ENCODE results near the gene TMSB15C.
"Not testable (repeated sequence)": the region's sequence is repeated elsewhere in the genome, so short reads cannot be mapped to it uniquely, and the experiment has no call there.

TMSB15C gene

DNA sequence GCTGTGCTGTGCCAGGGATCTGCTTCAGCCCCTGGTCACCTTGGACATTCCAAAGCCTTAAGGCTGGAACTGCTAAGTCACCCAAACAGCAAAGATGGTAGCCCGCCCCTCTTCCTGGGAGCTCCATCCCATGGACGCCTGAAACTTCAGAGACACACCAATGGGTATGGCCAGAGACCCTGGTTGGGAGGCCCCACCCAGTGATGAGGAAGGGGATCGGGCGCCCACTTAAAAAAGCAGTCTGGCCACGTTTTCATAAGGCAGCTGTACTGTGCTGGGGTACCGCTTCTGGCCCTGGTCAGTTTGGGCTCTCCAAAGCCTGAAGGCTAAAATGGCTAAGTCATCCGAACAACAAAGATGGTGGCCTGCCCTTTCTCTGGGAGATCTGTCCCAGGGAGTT lies 9.4 kb upstream of the TMSB15C start:
- Histone ChIP-seq H3K79me2 (ENCODE audit: insufficient read depth, low read length) (no peaks in the 10 kb centered on the region), H2AFZ (ENCODE audit: low read length) (no peak overlapping the region), H3K27me3 (ENCODE audit: insufficient read depth, low read length) (no peaks in the 10 kb centered on the region), H3K27ac (ENCODE audit: low read depth, low read length, poor library complexity, severe bottlenecking) (no peak overlapping the region), H3K4me3 (ENCODE audit: low read depth, low read length, poor library complexity, severe bottlenecking) (no peak overlapping the region), H3K4me2 (ENCODE audit: low read length) (no peak overlapping the region), H3K9me3 (ENCODE audit: low read length) (no peaks in the 10 kb centered on the region), H3K4me1 (ENCODE audit: insufficient read depth, low read length, severe bottlenecking) (no peaks in the 10 kb centered on the region), H3K9ac (ENCODE audit: low read length) (no peak overlapping the region), H3K9me2 (ENCODE audit: low read depth, low read length) (no peaks in the 10 kb centered on the region), H3K36me3 (ENCODE audit: insufficient read depth, low read length) (no peaks in the 10 kb centered on the region), H3F3A (ENCODE audit: insufficient read depth, low read length) (no peaks in the 10 kb centered on the region), H4K20me1 (ENCODE audit: insufficient read depth, low read length) (no peaks in the 10 kb centered on the region)
- no peak for TF ChIP-seq CTCF (IDR thresholded peaks at IDR 0.05; ENCODE audit: low read length)
- TF ChIP-seq EZH2 (IDR thresholded peaks at IDR 0.05; ENCODE audit: borderline replicate concordance, low read length) = no peak

DNA sequence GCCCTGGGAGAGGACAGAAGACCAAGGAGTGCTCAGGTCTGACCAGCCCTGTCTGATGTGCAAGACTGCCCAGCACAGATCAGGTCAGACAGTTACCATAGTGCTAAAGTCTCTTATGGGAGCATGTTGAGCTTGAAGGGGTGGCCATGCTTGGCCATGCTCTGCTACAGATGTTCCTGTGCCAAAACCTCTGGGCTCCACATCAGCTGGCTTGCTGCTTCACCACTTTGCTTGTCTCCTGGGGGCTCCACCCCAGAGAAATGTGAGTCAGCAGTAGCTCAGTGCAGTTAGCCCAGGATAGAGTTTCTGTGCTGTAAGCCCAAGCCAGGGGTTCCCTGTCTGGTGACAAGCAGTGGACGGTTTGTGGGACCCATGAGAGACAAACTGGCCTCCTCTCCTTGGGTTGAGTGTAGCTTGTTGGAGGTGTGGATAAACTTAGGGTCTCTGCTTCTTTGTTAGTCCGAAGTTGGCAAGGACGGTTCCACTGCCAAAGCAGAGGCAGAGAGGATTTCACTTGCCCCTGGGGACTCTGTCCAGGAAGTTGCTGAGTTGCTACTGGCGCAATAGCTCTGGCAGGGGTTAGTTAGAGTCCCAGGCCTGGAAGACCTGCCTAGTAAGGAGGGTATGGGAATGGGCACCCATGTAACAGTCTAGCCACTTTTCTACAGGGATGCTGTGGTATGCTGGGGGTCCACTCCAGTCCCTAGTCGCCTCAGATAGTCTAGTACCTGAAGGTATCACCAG lies 8.7 kb upstream of the TMSB15C start:
- Histone ChIP-seq H3K4me3 (ENCODE audit: low read depth, low read length, poor library complexity, severe bottlenecking) (no peak overlapping the region), H3K9me3 (ENCODE audit: low read length) (no peaks in the 10 kb centered on the region), H3K27ac (ENCODE audit: low read depth, low read length, poor library complexity, severe bottlenecking) (no peak overlapping the region), H3F3A (ENCODE audit: insufficient read depth, low read length) (no peaks in the 10 kb centered on the region), H3K9me2 (ENCODE audit: low read depth, low read length) (no peaks in the 10 kb centered on the region), H3K27me3 (ENCODE audit: insufficient read depth, low read length) (no peaks in the 10 kb centered on the region), H3K79me2 (ENCODE audit: insufficient read depth, low read length) (no peaks in the 10 kb centered on the region), H4K20me1 (ENCODE audit: insufficient read depth, low read length) (no peaks in the 10 kb centered on the region), H3K36me3 (ENCODE audit: insufficient read depth, low read length) (no peaks in the 10 kb centered on the region), H3K4me2 (ENCODE audit: low read length) (no peak overlapping the region), H3K4me1 (ENCODE audit: insufficient read depth, low read length, severe bottlenecking) (no peaks in the 10 kb centered on the region), H2AFZ (ENCODE audit: low read length) (no peak overlapping the region), H3K9ac (ENCODE audit: low read length) (no peak overlapping the region)
- no peak for TF ChIP-seq CTCF (IDR thresholded peaks at IDR 0.05; ENCODE audit: low read length)
- no peak for TF ChIP-seq EZH2 (IDR thresholded peaks at IDR 0.05; ENCODE audit: borderline replicate concordance, low read length)

DNA sequence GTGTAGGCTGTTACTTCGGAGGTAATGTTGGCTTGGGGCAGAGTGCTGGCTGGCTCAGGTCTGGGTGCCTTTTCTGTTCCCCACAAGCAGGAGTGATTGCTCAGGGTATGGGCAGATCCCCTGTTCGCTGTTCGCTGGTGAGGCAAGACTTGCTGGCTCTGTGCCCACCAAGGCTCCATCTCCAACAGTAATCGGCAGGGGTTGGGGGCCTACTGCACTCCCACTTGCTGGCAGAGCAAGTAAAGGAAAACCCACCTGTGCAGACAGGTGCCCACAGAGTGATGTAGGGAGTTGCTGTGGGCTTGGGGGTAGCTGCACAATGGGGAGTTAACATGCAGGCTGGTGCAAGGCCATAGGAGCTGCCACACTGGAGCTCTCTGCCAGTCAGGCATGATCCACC lies 8.0 kb upstream of the TMSB15C start:
- Histone ChIP-seq H2AFZ (ENCODE audit: low read length) (no peak overlapping the region), H3K4me2 (ENCODE audit: low read length) (no peak overlapping the region), H3K79me2 (ENCODE audit: insufficient read depth, low read length) (no peaks in the 10 kb centered on the region), H3K9me2 (ENCODE audit: low read depth, low read length) (no peaks in the 10 kb centered on the region), H3K9ac (ENCODE audit: low read length) (no peak overlapping the region), H3K4me1 (ENCODE audit: insufficient read depth, low read length, severe bottlenecking) (no peaks in the 10 kb centered on the region), H3K27me3 (ENCODE audit: insufficient read depth, low read length) (no peaks in the 10 kb centered on the region), H4K20me1 (ENCODE audit: insufficient read depth, low read length) (no peaks in the 10 kb centered on the region), H3F3A (ENCODE audit: insufficient read depth, low read length) (no peaks in the 10 kb centered on the region), H3K4me3 (ENCODE audit: low read depth, low read length, poor library complexity, severe bottlenecking) (no peak overlapping the region), H3K36me3 (ENCODE audit: insufficient read depth, low read length) (no peaks in the 10 kb centered on the region), H3K27ac (ENCODE audit: low read depth, low read length, poor library complexity, severe bottlenecking) (no peak overlapping the region), H3K9me3 (ENCODE audit: low read length) (no peaks in the 10 kb centered on the region)
- TF ChIP-seq EZH2 (IDR thresholded peaks at IDR 0.05; ENCODE audit: borderline replicate concordance, low read length) (no peak), CTCF (IDR thresholded peaks at IDR 0.05; ENCODE audit: low read length) (no peak)

- H3K9me2 ChIP-seq (ENCODE audit: low read depth, low read length); H3K27me3 ChIP-seq (ENCODE audit: insufficient read depth, low read length); H3K4me1 ChIP-seq (ENCODE audit: insufficient read depth, low read length, severe bottlenecking); H4K20me1 ChIP-seq (ENCODE audit: insufficient read depth, low read length); H3F3A ChIP-seq (ENCODE audit: insufficient read depth, low read length); H3K4me2 ChIP-seq (ENCODE audit: low read length); H3K9ac ChIP-seq (ENCODE audit: low read length); H3K27ac ChIP-seq (ENCODE audit: low read depth, low read length, poor library complexity, severe bottlenecking); H2AFZ ChIP-seq (ENCODE audit: low read length); H3K4me3 ChIP-seq (ENCODE audit: low read depth, low read length, poor library complexity, severe bottlenecking); H3K79me2 ChIP-seq (ENCODE audit: insufficient read depth, low read length); H3K36me3 ChIP-seq (ENCODE audit: insufficient read depth, low read length); H3K9me3 ChIP-seq (ENCODE audit: low read length): not testable (repeated sequence)
These were observed 1.8 kb upstream of the TMSB15C start for GRCh38 chrX:104077854-104078253.

- not testable (repeated sequence) for H3F3A ChIP-seq (ENCODE audit: insufficient read depth, low read length); H3K27ac ChIP-seq (ENCODE audit: low read depth, low read length, poor library complexity, severe bottlenecking); H3K4me1 ChIP-seq (ENCODE audit: insufficient read depth, low read length, severe bottlenecking); H3K9ac ChIP-seq (ENCODE audit: low read length); H3K36me3 ChIP-seq (ENCODE audit: insufficient read depth, low read length); H3K9me3 ChIP-seq (ENCODE audit: low read length); H4K20me1 ChIP-seq (ENCODE audit: insufficient read depth, low read length); H3K27me3 ChIP-seq (ENCODE audit: insufficient read depth, low read length); H3K4me3 ChIP-seq (ENCODE audit: low read depth, low read length, poor library complexity, severe bottlenecking); H3K4me2 ChIP-seq (ENCODE audit: low read length); H3K79me2 ChIP-seq (ENCODE audit: insufficient read depth, low read length); H3K9me2 ChIP-seq (ENCODE audit: low read depth, low read length); H2AFZ ChIP-seq (ENCODE audit: low read length)
These were observed 13.4 kb downstream of the TMSB15C start for GRCh38 chrX:104062636-104063035.
